HL-60/S4 (cell line): Measurements from ENCODE around the gene EEFSEC.

Experiments used
- in situ Hi-C: fragments of 300-500 bp; cut with MboI; formaldehyde crosslinking; loops from 2 replicates; pipeline ENCODE4 v1.14.3; 2022; ENCODE audit warnings: low sequenced_read_pairs

The EEFSEC gene

DNA sequence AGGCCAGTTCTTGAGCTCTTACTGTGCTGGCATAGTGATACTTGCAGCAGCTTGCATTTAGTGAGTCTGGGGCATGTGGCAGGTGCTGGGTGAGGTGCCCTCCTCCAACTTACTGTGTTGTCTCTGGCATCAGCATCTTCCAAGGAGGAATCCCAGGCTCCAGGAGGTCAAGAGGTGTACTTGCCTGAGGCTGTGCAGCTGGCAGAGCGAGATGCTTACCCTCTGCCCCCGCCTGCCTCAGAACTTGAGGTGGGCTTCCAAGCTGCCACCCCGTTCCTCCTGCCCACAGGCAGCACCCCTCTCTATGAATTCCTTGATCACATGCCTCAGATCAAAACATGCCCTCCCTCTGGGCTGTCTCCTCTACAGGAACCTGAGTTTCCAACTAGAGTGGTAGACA lies 86.0 kb downstream of the EEFSEC start:
- in situ Hi-C loops = no loop called here

- in situ Hi-C loops = no loop called here
These were observed 87.0 kb downstream of the EEFSEC start for GRCh38 chr3:128240232-128240631.

- in situ Hi-C loops = no loop called here
These were observed 88.5 kb downstream of the EEFSEC start for GRCh38 chr3:128241741-128242140.

GRCh38 chr3:128242818-128243601 lies 89.7 kb downstream of the EEFSEC start:
- in situ Hi-C loops = no loop called here

DNA sequence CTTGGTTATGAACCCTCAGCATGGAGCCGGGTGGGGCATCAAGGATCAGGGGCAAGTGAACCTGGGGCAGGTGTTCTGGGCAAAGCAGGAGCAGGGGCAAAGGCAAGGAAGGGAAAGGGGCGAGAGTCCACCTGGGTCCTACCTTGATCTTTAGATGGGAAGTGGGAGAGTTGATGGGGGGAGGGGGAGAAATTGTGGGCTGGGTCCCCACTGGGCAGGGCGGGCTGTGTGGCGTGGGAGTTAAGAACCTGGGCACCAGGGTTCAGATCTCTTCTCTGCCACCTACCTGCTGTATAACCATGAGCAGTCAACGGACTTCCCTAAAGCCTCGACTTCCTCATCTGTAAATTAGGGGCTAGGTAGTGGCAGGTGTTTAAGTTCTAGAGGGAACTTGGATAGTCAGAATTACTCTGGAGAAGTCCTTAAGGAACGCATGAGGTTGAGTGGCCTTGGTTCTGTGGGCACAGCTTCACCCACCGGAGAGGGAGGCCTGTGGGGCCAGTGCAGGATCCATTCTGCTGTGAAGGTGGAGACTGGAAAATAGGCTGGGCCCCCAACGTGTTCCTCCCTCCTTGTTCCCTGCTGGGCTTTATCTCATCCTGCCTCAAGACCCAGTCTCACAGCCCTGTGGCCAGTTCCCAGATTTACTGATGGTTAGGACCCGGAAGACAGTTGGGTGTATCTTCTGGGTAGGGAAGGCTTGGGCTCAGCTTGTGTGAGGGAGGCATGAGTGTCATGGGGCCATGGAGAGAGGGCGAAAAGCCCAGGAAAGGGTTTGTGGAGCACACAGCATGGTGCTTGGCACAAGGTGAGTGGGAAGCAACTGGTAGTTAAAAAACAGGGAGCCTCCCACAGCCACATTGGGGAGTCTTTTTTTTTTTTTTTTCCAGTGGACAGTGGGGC lies 90.6 kb downstream of the EEFSEC start:
- in situ Hi-C loops = no loop called here

GRCh38 chr3:128245460-128245859 lies 92.2 kb downstream of the EEFSEC start:
- in situ Hi-C loops = no loop called here

GRCh38 chr3:128247666-128248409 lies 94.6 kb downstream of the EEFSEC start:
- in situ Hi-C loops = no loop called here

- in situ Hi-C loops = no loop called here
These were observed 98.8 kb downstream of the EEFSEC start for GRCh38 chr3:128252083-128252482.

DNA sequence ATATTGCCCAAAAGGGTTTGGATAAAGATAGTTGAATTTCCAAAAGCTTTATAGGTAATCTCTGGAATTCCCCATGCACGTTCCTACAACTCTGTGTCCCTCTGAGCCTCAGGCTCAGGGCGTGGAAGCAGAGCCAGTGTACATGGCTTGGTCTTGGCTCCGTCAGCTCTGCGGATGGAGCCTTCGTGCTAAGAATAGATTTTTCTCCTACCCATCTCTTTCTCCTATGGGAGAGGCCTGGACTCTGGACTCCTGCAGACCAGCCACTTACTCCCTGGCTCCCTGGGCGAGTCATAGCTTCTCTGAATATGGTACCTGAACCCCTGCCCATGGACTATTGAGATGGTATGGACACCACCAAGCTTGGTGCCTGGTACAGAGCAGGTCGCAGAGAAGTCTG lies 99.9 kb downstream of the EEFSEC start:
- in situ Hi-C loops = no loop called here

- in situ Hi-C loops = no loop called here
These were observed 100.8 kb downstream of the EEFSEC start for GRCh38 chr3:128254066-128254590.

- in situ Hi-C loops = no loop called here
These were observed 101.7 kb downstream of the EEFSEC start for GRCh38 chr3:128254967-128255366.

GRCh38 chr3:128256131-128256530 lies 102.8 kb downstream of the EEFSEC start:
- in situ Hi-C loops = no loop called here

DNA sequence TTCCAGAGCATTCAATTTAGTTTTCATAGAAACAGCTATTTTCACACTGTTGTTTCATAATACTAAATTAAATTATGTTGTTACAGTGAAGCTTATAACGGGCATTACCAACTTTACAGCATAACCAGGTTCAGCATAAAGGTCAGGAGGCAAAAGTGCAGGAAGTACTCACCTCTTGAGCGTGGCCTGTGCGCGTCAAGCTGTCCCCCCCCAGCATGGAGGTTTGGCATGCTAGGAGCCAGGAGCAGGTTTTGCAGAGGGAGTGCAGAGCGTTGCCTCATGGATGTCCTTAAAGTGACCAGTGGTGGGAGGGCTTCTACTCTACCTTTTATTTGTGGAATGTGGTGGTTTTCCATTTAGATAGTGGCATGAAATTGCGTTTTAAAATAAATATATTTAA lies 104.4 kb downstream of the EEFSEC start:
- in situ Hi-C loops = no loop called here

DNA sequence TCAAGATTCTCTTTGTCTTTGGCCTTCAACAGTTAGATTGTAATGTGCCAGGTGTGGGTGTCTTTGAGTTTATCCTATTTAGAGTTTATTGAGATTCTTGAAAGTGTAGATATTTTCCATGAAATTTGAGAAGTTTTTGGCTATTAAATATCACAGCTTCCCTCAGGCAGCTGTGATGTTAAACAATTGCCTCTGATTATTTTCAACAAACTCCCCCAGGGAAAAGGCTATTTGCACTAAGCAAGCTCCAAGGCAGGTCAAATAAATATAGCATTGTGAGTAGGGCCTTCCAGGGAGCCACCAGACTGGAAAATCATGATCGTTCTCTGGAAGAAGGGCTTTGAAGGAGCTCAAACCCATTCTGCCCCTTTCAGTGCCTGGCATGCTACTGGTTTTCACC lies 107.0 kb downstream of the EEFSEC start:
- in situ Hi-C loops = no loop called here

- in situ Hi-C loops = no loop called here
These were observed 109.2 kb downstream of the EEFSEC start for GRCh38 chr3:128262457-128262856.

- in situ Hi-C loops = no loop called here
These were observed 109.8 kb downstream of the EEFSEC start for GRCh38 chr3:128263118-128263517.

DNA sequence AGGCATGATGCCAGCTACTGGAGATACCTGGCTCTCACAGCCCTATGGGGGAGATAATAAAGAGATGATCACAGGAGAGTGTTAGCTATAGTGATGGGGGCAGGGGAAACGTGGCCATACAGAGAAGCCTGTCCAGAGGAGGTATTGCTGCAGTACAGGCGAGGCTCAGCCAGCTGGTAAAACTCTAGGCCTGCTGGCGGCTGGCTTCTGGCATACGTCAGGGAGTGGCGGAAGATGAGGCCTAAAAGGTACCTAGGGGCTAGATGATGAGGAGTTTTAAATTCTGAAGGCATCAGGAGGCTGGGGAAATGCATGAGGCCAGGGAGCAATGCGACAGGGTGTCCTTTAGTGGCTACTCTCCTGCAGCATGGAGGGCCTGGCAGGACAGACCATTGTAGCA lies 110.7 kb downstream of the EEFSEC start:
- in situ Hi-C loops = no loop called here

GRCh38 chr3:128266453-128266852 lies 113.2 kb downstream of the EEFSEC start:
- in situ Hi-C loops = no loop called here

- in situ Hi-C loops = no loop called here
These were observed 114.3 kb downstream of the EEFSEC start for GRCh38 chr3:128267541-128267940.

- in situ Hi-C loops = no loop called here
These were observed 115.9 kb downstream of the EEFSEC start for GRCh38 chr3:128269006-128269775.
